Measurements from ENCODE around the gene GRIA2.

Gene GRIA2

DNA sequence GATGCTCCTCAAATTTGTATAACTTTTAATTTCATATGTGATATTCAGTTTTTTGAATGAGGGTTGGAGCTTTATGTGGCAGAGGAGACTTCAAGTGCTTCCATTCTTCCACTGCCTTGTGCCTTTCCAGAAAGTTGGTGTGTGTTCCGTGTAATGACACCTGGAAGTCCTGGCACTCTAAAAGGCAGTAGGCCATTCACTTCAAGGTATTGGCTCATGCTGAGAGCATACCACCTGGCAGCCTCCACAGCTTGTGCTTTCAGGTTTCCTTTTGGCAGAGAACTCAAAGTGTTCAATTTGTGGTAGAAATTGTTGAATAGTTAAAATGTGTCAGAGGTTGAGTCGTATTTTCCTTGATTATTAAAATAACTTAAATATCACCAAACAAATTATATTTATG is 49.6 kb downstream of the GRIA2 start:
- H3K36me3 ChIP-seq (ENCODE audit: control insufficient read depth in 1 of 2, insufficient read depth in 2 of 2, low read depth in 1 of 2, low read length in 2 of 2), result no peaks in the 10 kb centered on the region
- no peak overlapping the region for H2BK5ac ChIP-seq (ENCODE audit: low read depth, low read length, poor library complexity, severe bottlenecking)
- 74% methylated on average over 1 of the region's 2 CpGs for WGBS
- H3K18ac ChIP-seq (ENCODE audit: low read depth in 1 of 2, low read length in 2 of 2), result no peak overlapping the region
- H3K27me3 ChIP-seq (ENCODE audit: control insufficient read depth in 1 of 2, insufficient read depth in 1 of 2, low read length in 2 of 2), result no peaks in the 10 kb centered on the region
- H2BK15ac ChIP-seq (ENCODE audit: low read depth, poor library complexity, severe bottlenecking), result no peak overlapping the region
- H3K23ac ChIP-seq (ENCODE audit: low read length in 2 of 2), result no peak overlapping the region
- no peak overlapping the region for H4K91ac ChIP-seq (ENCODE audit: low read length)
- H2AK5ac ChIP-seq (ENCODE audit: low read length, severe bottlenecking), result no peak overlapping the region
- no peak for DNase-seq
- no peak overlapping the region for H3K4me2 ChIP-seq (ENCODE audit: low read length, poor library complexity, severe bottlenecking)
- H3K4me3 ChIP-seq (ENCODE audit: insufficient read depth in 1 of 2, low read depth in 1 of 2, low read length in 2 of 2), result no peak overlapping the region
- no peaks in the 10 kb centered on the region for H3K4me1 ChIP-seq (ENCODE audit: control insufficient read depth, insufficient read depth, low read depth, low read length)
- H3K14ac ChIP-seq (ENCODE audit: low read length in 2 of 2), result no peak overlapping the region
- H3K9ac ChIP-seq (ENCODE audit: low read length), result no peak overlapping the region
- no peak overlapping the region for H4K8ac ChIP-seq (ENCODE audit: low read length)
- H2BK120ac ChIP-seq (ENCODE audit: low read depth, low read length), result no peak overlapping the region
- H3K9me3 ChIP-seq (ENCODE audit: control insufficient read depth, low read length), result peaks cover 6% of the 10 kb centered on the region
- H3K27ac ChIP-seq (ENCODE audit: low read length, poor library complexity, severe bottlenecking), result no peak overlapping the region
- no peak overlapping the region for H2BK12ac ChIP-seq (ENCODE audit: low read length in 2 of 2)
- H2AFZ ChIP-seq (ENCODE audit: low read depth, low read length), result no peak overlapping the region
- no peaks in the 10 kb centered on the region for H3K79me1 ChIP-seq (replicated peaks; ENCODE audit: low read length, poor library complexity, severe bottlenecking)
- no peak overlapping the region for H3K4ac ChIP-seq (ENCODE audit: low read depth in 1 of 2, low read length in 2 of 2)

DNA sequence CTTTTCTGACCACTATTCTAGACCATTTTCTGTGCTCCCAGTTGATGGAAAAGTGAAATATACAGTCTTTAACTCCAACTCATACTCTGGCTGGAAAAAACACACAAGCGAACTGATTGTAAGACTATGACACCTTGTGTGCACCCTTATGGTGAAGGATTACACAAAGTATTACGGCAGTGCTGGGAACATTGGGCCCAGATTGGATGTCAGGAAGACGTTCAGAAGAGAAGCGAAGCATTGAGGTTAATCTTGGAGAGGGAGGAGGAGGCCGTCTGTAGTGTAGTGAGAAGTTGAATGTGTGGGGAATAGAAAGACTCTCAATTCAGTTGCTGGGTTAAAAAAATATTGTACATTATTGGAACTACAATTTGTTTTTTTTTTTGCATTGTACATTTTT is 50.0 kb downstream of the GRIA2 start:
- H3K4me2 ChIP-seq (ENCODE audit: low read length, poor library complexity, severe bottlenecking), result no peak overlapping the region
- no peak overlapping the region for H3K14ac ChIP-seq (ENCODE audit: low read length in 2 of 2)
- H2BK12ac ChIP-seq (ENCODE audit: low read length in 2 of 2), result no peak overlapping the region
- H3K27ac ChIP-seq (ENCODE audit: low read length, poor library complexity, severe bottlenecking), result no peak overlapping the region
- no peaks in the 10 kb centered on the region for H3K4me1 ChIP-seq (ENCODE audit: control insufficient read depth, insufficient read depth, low read depth, low read length)
- no peaks in the 10 kb centered on the region for H3K79me1 ChIP-seq (replicated peaks; ENCODE audit: low read length, poor library complexity, severe bottlenecking)
- H2BK120ac ChIP-seq (ENCODE audit: low read depth, low read length), result no peak overlapping the region
- H3K27me3 ChIP-seq (ENCODE audit: control insufficient read depth in 1 of 2, insufficient read depth in 1 of 2, low read length in 2 of 2), result no peaks in the 10 kb centered on the region
- no peak for DNase-seq
- H3K4ac ChIP-seq (ENCODE audit: low read depth in 1 of 2, low read length in 2 of 2), result no peak overlapping the region
- no peak overlapping the region for H3K23ac ChIP-seq (ENCODE audit: low read length in 2 of 2)
- no peak overlapping the region for H3K18ac ChIP-seq (ENCODE audit: low read depth in 1 of 2, low read length in 2 of 2)
- no peak overlapping the region for H2BK5ac ChIP-seq (ENCODE audit: low read depth, low read length, poor library complexity, severe bottlenecking)
- H2AK5ac ChIP-seq (ENCODE audit: low read length, severe bottlenecking), result no peak overlapping the region
- peaks cover 6% of the 10 kb centered on the region for H3K9me3 ChIP-seq (ENCODE audit: control insufficient read depth, low read length)
- no peak overlapping the region for H2AFZ ChIP-seq (ENCODE audit: low read depth, low read length)
- H3K9ac ChIP-seq (ENCODE audit: low read length), result no peak overlapping the region
- no peaks in the 10 kb centered on the region for H3K36me3 ChIP-seq (ENCODE audit: control insufficient read depth in 1 of 2, insufficient read depth in 2 of 2, low read depth in 1 of 2, low read length in 2 of 2)
- WGBS, result 82% methylated on average over 5 of the region's 5 CpGs
- H2BK15ac ChIP-seq (ENCODE audit: low read depth, poor library complexity, severe bottlenecking), result no peak overlapping the region
- H4K8ac ChIP-seq (ENCODE audit: low read length), result no peak overlapping the region
- no peak overlapping the region for H4K91ac ChIP-seq (ENCODE audit: low read length)
- no peak overlapping the region for H3K4me3 ChIP-seq (ENCODE audit: insufficient read depth in 1 of 2, low read depth in 1 of 2, low read length in 2 of 2)

DNA sequence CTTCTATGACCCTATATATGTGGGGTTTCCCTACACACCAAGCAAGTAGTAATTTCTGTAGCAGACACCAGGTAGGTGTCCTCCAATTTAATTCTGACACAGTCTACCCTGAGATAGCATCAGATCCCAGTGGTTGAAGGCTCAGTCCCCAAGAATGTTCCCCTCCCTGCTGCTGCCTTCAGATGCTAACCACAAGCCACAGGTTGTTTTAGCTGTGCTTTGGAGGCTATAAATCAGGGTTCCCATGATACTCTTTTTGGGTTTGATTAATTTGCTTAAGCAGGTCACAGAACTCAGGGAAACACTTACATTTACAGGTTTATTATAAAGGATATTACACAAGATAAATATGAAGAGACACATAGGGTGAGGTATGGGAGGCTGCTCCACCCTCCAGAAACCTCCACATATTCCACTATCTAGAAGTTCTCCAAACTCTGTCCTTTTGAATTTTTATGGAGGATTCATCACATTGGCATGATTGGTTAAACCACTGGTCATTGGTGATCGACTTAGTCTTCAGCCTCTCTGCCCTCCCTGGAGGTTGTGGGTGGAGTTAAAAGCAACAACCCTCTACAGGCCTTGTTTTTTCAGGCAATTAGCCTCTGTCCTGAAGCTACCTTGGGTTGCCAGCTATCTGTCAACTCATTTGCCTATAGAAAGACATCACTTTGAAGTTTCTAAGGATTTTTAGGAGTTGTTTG is 50.8 kb downstream of the GRIA2 start:
- Histone ChIP-seq H3K4me2 (ENCODE audit: low read length, poor library complexity, severe bottlenecking) (no peak overlapping the region), H3K27me3 (ENCODE audit: control insufficient read depth in 1 of 2, insufficient read depth in 1 of 2, low read length in 2 of 2) (no peaks in the 10 kb centered on the region), H3K9ac (ENCODE audit: low read length) (no peak overlapping the region), H3K4me1 (ENCODE audit: control insufficient read depth, insufficient read depth, low read depth, low read length) (no peaks in the 10 kb centered on the region), H3K27ac (ENCODE audit: low read length, poor library complexity, severe bottlenecking) (no peak overlapping the region), H3K23ac (ENCODE audit: low read length in 2 of 2) (no peak overlapping the region), H3K9me3 (ENCODE audit: control insufficient read depth, low read length) (peaks cover 6% of the 10 kb centered on the region), H2AFZ (ENCODE audit: low read depth, low read length) (no peak overlapping the region), H3K14ac (ENCODE audit: low read length in 2 of 2) (no peak overlapping the region), H2BK120ac (ENCODE audit: low read depth, low read length) (no peak overlapping the region), H3K36me3 (ENCODE audit: control insufficient read depth in 1 of 2, insufficient read depth in 2 of 2, low read depth in 1 of 2, low read length in 2 of 2) (no peaks in the 10 kb centered on the region), H3K79me1 (replicated peaks; ENCODE audit: low read length, poor library complexity, severe bottlenecking) (no peaks in the 10 kb centered on the region), H3K18ac (ENCODE audit: low read depth in 1 of 2, low read length in 2 of 2) (no peak overlapping the region), H2BK15ac (ENCODE audit: low read depth, poor library complexity, severe bottlenecking) (no peak overlapping the region), H2AK5ac (ENCODE audit: low read length, severe bottlenecking) (no peak overlapping the region), H4K91ac (ENCODE audit: low read length) (no peak overlapping the region), H4K8ac (ENCODE audit: low read length) (no peak overlapping the region), H2BK12ac (ENCODE audit: low read length in 2 of 2) (no peak overlapping the region), H3K4me3 (ENCODE audit: insufficient read depth in 1 of 2, low read depth in 1 of 2, low read length in 2 of 2) (no peak overlapping the region), H3K4ac (ENCODE audit: low read depth in 1 of 2, low read length in 2 of 2) (no peak overlapping the region), H2BK5ac (ENCODE audit: low read depth, low read length, poor library complexity, severe bottlenecking) (no peak overlapping the region)
- no peak for DNase-seq
- 22% methylated on average over 1 of the region's 1 CpG for WGBS

DNA sequence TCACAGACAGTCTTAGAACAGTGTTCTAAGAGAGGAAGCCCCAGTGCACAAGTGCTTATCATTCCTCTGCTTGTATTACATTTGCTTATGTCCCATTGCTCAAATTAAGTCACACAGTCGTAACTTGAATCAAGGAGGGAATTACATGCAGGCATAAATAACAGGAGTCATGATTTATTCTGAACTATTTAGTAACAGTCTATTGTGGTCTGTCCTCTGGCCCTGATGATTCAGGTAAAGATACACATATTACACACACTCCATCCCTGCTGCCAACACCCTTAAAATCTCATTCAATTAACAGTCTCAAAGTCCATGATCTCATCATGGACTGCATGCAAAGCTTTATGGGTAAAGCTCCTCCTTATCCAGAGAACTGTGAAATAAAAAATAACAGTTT is 60.1 kb downstream of the GRIA2 start:
- no peak overlapping the region for H3K18ac ChIP-seq (ENCODE audit: low read depth in 1 of 2, low read length in 2 of 2)
- H3K36me3 ChIP-seq (ENCODE audit: control insufficient read depth in 1 of 2, insufficient read depth in 2 of 2, low read depth in 1 of 2, low read length in 2 of 2), result no peaks in the 10 kb centered on the region
- no peak overlapping the region for H2BK15ac ChIP-seq (ENCODE audit: low read depth, poor library complexity, severe bottlenecking)
- H4K8ac ChIP-seq (ENCODE audit: low read length), result no peak overlapping the region
- H3K14ac ChIP-seq (ENCODE audit: low read length in 2 of 2), result no peak overlapping the region
- no peak overlapping the region for H2BK120ac ChIP-seq (ENCODE audit: low read depth, low read length)
- no peak overlapping the region for H3K27ac ChIP-seq (ENCODE audit: low read length, poor library complexity, severe bottlenecking)
- no peak overlapping the region for H2AK5ac ChIP-seq (ENCODE audit: low read length, severe bottlenecking)
- H3K4me1 ChIP-seq (ENCODE audit: control insufficient read depth, insufficient read depth, low read depth, low read length), result no peaks in the 10 kb centered on the region
- peaks cover 3% of the 10 kb centered on the region for H3K9me3 ChIP-seq (ENCODE audit: control insufficient read depth, low read length)
- H2BK12ac ChIP-seq (ENCODE audit: low read length in 2 of 2), result no peak overlapping the region
- no peak overlapping the region for H2AFZ ChIP-seq (ENCODE audit: low read depth, low read length)
- no peak overlapping the region for H3K4me2 ChIP-seq (ENCODE audit: low read length, poor library complexity, severe bottlenecking)
- no peak overlapping the region for H2BK5ac ChIP-seq (ENCODE audit: low read depth, low read length, poor library complexity, severe bottlenecking)
- H3K79me1 ChIP-seq (replicated peaks; ENCODE audit: low read length, poor library complexity, severe bottlenecking), result no peaks in the 10 kb centered on the region
- no peak overlapping the region for H3K4me3 ChIP-seq (ENCODE audit: insufficient read depth in 1 of 2, low read depth in 1 of 2, low read length in 2 of 2)
- no peak overlapping the region for H3K4ac ChIP-seq (ENCODE audit: low read depth in 1 of 2, low read length in 2 of 2)
- no peaks in the 10 kb centered on the region for H3K27me3 ChIP-seq (ENCODE audit: control insufficient read depth in 1 of 2, insufficient read depth in 1 of 2, low read length in 2 of 2)
- no peak overlapping the region for H3K23ac ChIP-seq (ENCODE audit: low read length in 2 of 2)
- no peak overlapping the region for H4K91ac ChIP-seq (ENCODE audit: low read length)
- no peak overlapping the region for H3K9ac ChIP-seq (ENCODE audit: low read length)
- no CpG with 5 or more reads among the region's 1 CpG for WGBS
- DNase-seq, result no peak

Data from mesenchymal stem cell (in vitro differentiated cells and primary cell).